Measurements from ENCODE around the gene ZBTB7C. TPM values are rescaled to one million over a fixed set of nuclear protein-coding genes. Genes with fewer than 3 reads are reported as not detected.

ZBTB7C gene
- total and polyA plus RNA-seq, 2 of the 4 experiments (the other 2 are of a cell fraction) = not detected

DNA sequence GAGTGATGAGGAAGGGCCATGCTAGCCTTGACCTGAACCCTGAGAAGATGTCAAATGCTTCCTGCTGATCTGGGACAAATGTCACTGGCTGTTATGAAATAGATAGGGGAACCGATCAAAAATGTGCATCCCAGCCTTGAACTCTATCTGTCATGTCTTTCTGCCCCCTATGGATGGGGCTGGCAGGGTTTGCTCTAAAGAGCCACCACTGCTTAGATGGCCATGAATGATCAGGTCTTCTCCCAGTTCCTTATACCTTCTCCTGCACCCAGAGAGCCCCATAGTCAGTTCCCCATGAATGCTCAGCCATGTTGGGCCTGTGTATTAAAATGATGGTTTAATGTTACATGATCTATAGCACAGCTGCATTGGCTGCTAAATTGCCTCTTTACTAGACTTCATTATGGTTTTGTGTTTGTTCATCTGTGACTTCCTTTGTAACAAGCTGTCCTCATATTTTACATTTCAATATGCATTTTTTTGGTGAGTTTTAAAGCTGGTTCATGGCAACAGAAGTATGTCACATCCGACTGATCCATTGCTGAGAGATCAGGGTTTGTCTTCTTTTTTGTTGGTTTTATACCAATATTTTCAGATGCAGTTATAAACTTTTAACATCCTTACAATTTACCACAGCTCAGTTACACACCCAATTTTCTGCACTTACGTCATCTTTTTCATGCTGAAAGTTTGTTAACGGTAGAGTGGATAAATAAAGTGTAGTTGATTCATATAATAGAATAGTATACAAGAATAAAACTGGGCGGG is 422.4 kb downstream of the ZBTB7C start:
- no TSS peak for BruUV-seq (replicated peaks)
- Histone ChIP-seq H2AK5ac (ENCODE audit: low read depth, low read length) (no peak overlapping the region), H3K14ac (replicated peaks; ENCODE audit: low read depth, low read length) (no peak overlapping the region), H3K4me1 (ENCODE audit: control insufficient read depth, insufficient read depth, low read length) (no peaks in the 10 kb centered on the region), H2AK9ac (replicated peaks; ENCODE audit: low read depth, low read length, poor library complexity) (no peak overlapping the region), H3K9me3 (ENCODE audit: control insufficient read depth, insufficient read depth, low read length) (no peaks in the 10 kb centered on the region), H3K9ac (ENCODE audit: low read depth, low read length) (no peak overlapping the region), H4K91ac (ENCODE audit: insufficient read depth, low read depth, low read length) (no peak overlapping the region), H2BK5ac (ENCODE audit: low read depth, low read length, poor library complexity, severe bottlenecking) (no peak overlapping the region), H3K9me1 (ENCODE audit: insufficient read depth, low read length) (no peaks in the 10 kb centered on the region), H3K79me1 (ENCODE audit: low read depth in 1 of 2, low read length in 2 of 2) (no peaks in the 10 kb centered on the region), H3K4me2 (ENCODE audit: low read depth, low read length) (no peak overlapping the region), H2BK120ac (ENCODE audit: low read depth, low read length) (no peak overlapping the region), H4K8ac (ENCODE audit: low read depth in 2 of 2, low read length in 2 of 2) (no peak overlapping the region), H2BK20ac (ENCODE audit: low read depth, low read length) (no peak overlapping the region), H3K18ac (ENCODE audit: low read depth, low read length) (no peak overlapping the region), H3K56ac (ENCODE audit: extremely low read depth, insufficient read depth, low read length) (no peak overlapping the region), H3K4me3 (ENCODE audit: insufficient read depth, low read depth, low read length) (no peak overlapping the region), H2BK15ac (ENCODE audit: low read depth, low read length) (no peak overlapping the region), H3K27me3 (ENCODE audit: control insufficient read depth, insufficient read depth, low read length) (peaks cover 4% of the 10 kb centered on the region; the same call in 1 of the 2 replicates), H4K5ac (ENCODE audit: low read depth, low read length) (no peak overlapping the region), H3K23ac (ENCODE audit: low read depth, low read length) (no peak overlapping the region), H3K4ac (ENCODE audit: low read depth, low read length) (no peak overlapping the region), H2AFZ (replicated peaks; ENCODE audit: low read length, poor library complexity) (no peak overlapping the region), H3K36me3 (ENCODE audit: control insufficient read depth, insufficient read depth, low read length) (no peaks in the 10 kb centered on the region), H4K20me1 (ENCODE audit: insufficient read depth, low read length) (no peaks in the 10 kb centered on the region), H3K27ac (ENCODE audit: insufficient read depth, low read length) (no peak overlapping the region)
- WGBS, 2 experiments (ENCODE audit: extremely low coverage in 2 of 2, insufficient read length in 1 of 2) = no CpG with 5 or more reads among the region's 5 CpGs
- in situ Hi-C loops (cut with MboI; ENCODE audit: low sequenced_read_pairs) (no loop called here), dilution Hi-C loops (cut with HindIII; ENCODE audit: low sequenced_read_pairs, unreplicated experiment) (no loop called here), intact Hi-C loops (cut with micrococcal nuclease) (no loop called here)
- ATAC-seq (ENCODE audit: low read depth) (no peak), DNase-seq (no peak)
- CTCF ChIA-PET = interaction anchor here (1.1 kb wide), 1 partner anchor 11 kb away, joined by 4 read pairs; no protein-coding TSS in a partner anchor
- POLR2A ChIA-PET (ENCODE audit: unreplicated experiment) = no interaction called here
- TF ChIP-seq BHLHE40 (IDR thresholded peaks at IDR 0.05; ENCODE audit: low read depth, low read length) = no peak
- no peak for TF ChIP-seq MAZ (IDR thresholded peaks at IDR 0.05; ENCODE audit: borderline replicate concordance, low read depth, low read length)
- no peak for TF ChIP-seq NFE2L2 (IDR thresholded peaks at IDR 0.05; ENCODE audit: low read depth, low read length)
- no peak for TF ChIP-seq MAFK (IDR thresholded peaks at IDR 0.05; ENCODE audit: low read depth, low read length)
- TF ChIP-seq CTCF (conservative IDR thresholded peaks at IDR 0.05; ENCODE audit: low read depth, low read length) = no peak
- TF ChIP-seq SMC3 (IDR thresholded peaks at IDR 0.05; ENCODE audit: low read depth, low read length) = no peak
- no peak for TF ChIP-seq CEBPB (IDR thresholded peaks at IDR 0.05; ENCODE audit: low read depth, low read length)
- TF ChIP-seq CHD1 (IDR thresholded peaks at IDR 0.05; ENCODE audit: low read depth, low read length) = no peak
- no peak for TF ChIP-seq POLR2A (IDR thresholded peaks at IDR 0.05; ENCODE audit: low read depth, low read length)
- no peak for TF ChIP-seq RAD21 (IDR thresholded peaks at IDR 0.05; ENCODE audit: low read length)
- no peak for TF ChIP-seq RFX5 (IDR thresholded peaks at IDR 0.05; ENCODE audit: low read depth, low read length)
- no peak for TF ChIP-seq RCOR1 (IDR thresholded peaks at IDR 0.05; ENCODE audit: insufficient replicate concordance, low read length)
- no peak for TF ChIP-seq MXI1 (IDR thresholded peaks at IDR 0.05; ENCODE audit: borderline replicate concordance, low read depth, low read length)
- TF ChIP-seq, protein P1, sequence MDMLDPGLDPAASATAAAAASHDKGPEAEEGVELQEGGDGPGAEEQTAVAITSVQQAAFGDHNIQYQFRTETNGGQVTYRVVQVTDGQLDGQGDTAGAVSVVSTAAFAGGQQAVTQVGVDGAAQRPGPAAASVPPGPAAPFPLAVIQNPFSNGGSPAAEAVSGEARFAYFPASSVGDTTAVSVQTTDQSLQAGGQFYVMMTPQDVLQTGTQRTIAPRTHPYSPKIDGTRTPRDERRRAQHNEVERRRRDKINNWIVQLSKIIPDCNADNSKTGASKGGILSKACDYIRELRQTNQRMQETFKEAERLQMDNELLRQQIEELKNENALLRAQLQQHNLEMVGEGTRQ (IDR thresholded peaks at IDR 0.05; ENCODE audit: low read depth, low read length) = no peak
- TF ChIP-seq, protein P2, sequence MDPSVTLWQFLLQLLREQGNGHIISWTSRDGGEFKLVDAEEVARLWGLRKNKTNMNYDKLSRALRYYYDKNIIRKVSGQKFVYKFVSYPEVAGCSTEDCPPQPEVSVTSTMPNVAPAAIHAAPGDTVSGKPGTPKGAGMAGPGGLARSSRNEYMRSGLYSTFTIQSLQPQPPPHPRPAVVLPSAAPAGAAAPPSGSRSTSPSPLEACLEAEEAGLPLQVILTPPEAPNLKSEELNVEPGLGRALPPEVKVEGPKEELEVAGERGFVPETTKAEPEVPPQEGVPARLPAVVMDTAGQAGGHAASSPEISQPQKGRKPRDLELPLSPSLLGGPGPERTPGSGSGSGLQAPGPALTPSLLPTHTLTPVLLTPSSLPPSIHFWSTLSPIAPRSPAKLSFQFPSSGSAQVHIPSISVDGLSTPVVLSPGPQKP (IDR thresholded peaks at IDR 0.05; ENCODE audit: borderline replicate concordance, low read depth, low read length) = no peak
- TF ChIP-seq FOS (IDR thresholded peaks at IDR 0.05; ENCODE audit: low read depth, low read length) = no peak
